GM13976 (cell line): ENCODE data around the gene MYL7.

Source experiments
- DNase-seq: peaks from one replicate; pipeline ENCODE4 v3.0.0; 2012; ENCODE audit warnings: low spot score
- in situ Hi-C: fragments of 300-500 bp; cut with MboI; formaldehyde crosslinking; loops from one replicate; pipeline ENCODE4 v1.12.0; 2022; ENCODE audit warnings: low sequenced_read_pairs, mixed read lengths, inconsistent platforms; ENCODE audit not compliant: unreplicated experiment
- TF ChIP-seq, protein P1 (sequence below): IDR thresholded peaks from 2 replicates; pipeline ENCODE4 v1.5.1; 2012; ENCODE audit warnings: borderline replicate concordance, mild to moderate bottlenecking; ENCODE audit not compliant: insufficient read depth; ENCODE audit errors: extremely low read depth, missing control alignments, control extremely low read depth

The MYL7 gene

DNA sequence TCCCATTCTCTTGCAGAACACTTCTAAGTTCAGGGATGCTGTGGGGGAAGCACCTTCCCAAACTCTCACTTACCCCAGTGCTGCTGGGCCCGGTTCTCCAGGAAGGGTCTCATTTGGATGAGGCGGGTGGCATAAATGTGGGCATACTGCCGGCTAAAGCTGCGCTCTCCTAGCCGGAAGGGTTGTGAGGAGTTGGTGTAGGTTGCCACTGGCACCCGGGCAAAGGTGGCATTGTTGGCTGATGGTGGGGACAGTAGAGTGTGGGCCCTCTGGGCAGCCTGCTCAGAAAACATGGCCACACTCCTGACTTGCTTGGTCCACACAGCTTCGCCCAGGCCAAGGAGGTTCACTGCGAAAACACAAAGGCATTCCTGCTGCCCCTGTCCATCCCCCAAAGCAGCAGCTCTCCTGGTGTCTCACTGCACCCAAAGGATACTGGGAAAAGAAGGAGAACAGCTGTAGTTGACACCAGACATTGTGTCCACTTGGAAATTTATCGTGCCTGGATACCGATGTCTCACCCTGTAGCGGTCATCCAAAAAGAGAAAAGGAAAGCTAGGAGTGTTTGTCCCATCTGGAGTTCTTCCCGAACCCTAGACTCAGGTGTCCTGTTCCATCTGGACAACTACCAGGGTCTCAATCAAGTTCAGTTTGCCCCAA lies 19.2 kb downstream of the MYL7 start:
- in situ Hi-C loops: no loop called here

DNA sequence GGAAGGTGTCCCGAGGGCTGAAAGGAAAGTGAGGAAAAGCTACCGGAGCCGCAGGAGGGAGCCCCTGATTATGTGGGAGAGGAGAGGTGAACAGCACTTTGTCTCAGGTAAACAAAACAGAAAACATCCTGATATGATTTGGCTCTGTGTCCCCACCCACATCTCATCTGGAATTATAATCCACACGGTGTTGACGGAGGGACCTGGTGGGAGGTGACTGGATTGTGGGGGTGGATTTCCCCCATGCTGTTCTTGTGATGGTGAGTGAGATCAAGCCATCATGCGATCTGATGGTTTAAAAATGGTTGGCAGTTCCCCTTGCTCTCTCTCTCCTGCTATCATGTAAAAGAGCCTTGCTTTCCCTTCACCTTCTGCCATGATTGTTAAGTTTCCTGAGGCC lies 20.7 kb downstream of the MYL7 start:
- DNase-seq: no peak
- in situ Hi-C loops: no loop called here
- TF ChIP-seq, protein P1, sequence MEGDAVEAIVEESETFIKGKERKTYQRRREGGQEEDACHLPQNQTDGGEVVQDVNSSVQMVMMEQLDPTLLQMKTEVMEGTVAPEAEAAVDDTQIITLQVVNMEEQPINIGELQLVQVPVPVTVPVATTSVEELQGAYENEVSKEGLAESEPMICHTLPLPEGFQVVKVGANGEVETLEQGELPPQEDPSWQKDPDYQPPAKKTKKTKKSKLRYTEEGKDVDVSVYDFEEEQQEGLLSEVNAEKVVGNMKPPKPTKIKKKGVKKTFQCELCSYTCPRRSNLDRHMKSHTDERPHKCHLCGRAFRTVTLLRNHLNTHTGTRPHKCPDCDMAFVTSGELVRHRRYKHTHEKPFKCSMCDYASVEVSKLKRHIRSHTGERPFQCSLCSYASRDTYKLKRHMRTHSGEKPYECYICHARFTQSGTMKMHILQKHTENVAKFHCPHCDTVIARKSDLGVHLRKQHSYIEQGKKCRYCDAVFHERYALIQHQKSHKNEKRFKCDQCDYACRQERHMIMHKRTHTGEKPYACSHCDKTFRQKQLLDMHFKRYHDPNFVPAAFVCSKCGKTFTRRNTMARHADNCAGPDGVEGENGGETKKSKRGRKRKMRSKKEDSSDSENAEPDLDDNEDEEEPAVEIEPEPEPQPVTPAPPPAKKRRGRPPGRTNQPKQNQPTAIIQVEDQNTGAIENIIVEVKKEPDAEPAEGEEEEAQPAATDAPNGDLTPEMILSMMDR: no peak

More for the DNA sequence above, 19.2 kb downstream of the MYL7 start:
- DNase-seq: no peak
- TF ChIP-seq, protein P1: no peak

DNA sequence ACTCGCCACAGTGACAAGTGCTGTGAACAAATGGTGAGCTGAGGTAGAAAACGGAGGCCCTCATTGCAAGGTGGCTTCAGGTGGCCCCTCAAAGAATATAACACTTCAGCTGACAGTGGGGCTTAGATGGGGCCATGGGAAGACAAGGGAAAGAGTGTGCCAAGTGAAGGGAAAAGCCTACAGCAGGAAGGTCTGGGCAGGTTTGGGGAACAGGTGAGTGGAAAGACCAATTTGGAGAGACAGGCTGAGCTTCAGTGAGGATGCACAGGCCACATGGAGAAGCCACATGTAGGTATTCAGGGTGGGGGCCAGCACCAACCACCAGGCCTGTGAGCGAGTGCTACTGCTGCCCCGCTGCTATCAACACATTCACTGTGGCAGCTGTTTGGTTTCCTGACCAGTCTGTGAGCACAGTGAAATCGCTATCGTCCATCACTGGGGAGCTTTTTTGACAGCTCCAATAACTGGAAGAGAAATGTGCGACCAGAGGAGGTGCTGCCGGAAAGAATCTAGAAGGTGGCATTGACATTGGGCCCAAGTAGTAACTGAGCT lies 21.2 kb downstream of the MYL7 start:
- TF ChIP-seq, protein P1: no peak

DNA sequence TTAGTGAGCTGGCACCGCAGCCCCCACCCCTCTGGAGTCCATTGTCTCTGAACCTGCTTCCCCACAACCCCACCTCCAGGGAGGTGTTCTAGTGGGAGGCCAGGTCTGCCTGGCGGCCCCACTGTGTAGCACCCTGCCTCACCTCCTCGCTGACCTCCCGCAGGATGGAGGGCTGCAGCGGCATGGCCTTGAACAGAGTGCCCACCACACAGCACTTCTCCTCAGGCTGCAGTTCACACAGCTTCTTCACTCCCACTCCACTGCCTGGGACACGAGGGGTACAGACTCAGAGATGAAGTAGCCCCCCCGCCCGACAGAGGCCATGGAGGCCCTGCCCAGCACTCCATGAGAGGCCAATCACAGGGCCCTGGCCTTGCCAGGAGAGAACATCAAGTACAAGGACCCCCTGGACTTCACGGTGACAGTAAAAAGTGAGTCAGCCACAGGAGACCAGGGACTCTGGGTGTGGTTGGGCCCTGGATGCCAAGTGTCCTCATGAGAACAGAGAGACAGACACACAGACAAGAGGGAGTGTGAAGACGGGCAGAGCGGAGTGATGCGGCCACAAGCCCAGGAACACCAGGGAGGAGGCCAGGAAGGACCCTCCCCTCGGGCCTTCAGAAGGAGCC lies 23.2 kb downstream of the MYL7 start:
- TF ChIP-seq, protein P1: no peak
- DNase-seq: no peak
- in situ Hi-C loops: no loop called here

More for the DNA sequence above, 21.2 kb downstream of the MYL7 start:
- in situ Hi-C loops: no loop called here
- no peak for DNase-seq

DNA sequence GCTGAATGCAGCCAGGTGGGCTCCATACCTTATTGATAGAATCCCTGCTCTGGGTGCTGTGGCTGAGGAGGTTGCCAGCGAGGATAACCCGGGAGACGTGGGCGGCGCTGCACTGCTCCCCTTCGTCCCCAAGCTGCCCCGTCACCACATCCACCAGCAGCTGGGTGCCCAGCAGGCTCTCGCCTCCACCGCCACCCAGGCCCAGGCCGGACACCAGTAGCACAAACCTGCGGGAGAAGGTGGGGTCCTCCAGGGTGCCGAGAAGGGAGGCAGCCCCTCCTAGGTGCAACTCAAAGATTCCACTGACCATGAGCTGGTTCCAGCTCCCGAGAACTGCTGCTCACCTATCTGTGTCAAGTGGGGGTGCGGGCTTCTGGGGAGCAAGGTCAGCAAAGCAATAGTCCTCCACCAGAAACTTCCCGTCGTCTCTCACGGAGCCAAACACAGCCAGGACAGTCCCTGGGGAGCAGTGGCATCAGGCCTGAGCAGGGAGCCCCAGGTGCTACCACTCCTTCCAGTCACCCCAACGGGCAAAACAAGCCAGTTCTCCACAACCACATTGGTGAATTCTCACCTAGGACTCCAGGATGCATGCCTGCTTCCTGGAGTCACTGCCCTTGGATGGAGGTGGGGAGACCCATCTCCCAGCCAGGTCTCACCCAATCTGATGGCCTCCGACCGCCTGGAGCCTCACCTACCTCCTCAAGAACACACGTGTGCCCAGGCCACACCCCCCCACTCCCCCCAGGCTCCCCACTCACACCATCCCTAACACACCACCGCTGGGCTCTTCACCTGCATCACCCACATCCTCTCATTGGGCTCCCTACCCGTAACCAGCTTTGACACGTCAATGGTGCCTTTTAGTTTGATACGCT lies 24.1 kb downstream of the MYL7 start:
- TF ChIP-seq, protein P1: no peak
- DNase-seq: no peak
- in situ Hi-C loops: no loop called here

DNA sequence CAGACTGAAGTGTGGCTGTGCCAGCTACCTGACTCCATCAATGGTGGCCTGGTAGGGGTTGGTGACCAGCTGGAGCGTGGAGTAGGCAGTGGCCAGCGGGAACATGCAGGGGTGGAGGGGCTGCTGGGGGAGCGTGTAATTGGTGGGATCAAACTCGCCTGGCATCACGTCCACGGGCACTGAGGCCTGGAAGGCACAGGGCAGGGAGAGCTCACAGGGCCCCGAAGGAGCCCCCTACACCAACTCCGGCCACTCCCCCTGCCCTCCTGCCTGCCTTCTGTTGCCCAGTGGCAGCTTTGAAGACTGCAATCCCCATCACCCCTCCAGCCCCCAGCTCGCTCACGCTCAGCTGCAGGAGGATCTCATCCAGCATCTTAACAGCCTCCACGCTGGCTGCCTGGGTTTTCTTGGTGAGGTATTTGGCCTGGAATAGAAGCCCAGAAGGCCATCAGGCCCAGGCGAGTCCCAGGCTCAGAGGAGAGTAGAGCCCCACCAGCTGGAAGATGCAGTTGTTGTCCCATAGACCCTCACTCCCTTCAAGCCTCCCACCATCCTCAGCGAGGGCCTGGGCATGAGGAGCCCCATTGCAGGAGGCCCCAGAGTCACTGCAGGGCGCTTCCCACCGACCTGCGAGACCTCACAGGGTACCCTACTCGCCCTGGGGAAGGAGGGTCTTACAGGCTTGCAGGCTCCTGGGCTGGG lies 24.9 kb downstream of the MYL7 start:
- DNase-seq: no peak
- TF ChIP-seq, protein P1: no peak
- in situ Hi-C loops: no loop called here
